Effector CD8-positive, alpha-beta T cell (primary cell): Measurements from ENCODE around the gene GBGT1.
"Not testable (repeated sequence)": the region's sequence is repeated elsewhere in the genome, so short reads cannot be mapped to it uniquely, and the experiment has no call there.

Experiments
- DNase-seq: peaks from one replicate; lab custom pipeline; 2025; lab: John Stamatoyannopoulos, UW

Gene GBGT1

GRCh38 chr9:133195029-133195428, 31.3 kb upstream of the GBGT1 start:
- DNase-seq = no peak

- no peak for DNase-seq
These were observed 30.9 kb upstream of the GBGT1 start for GRCh38 chr9:133194597-133194996.

- no peak for DNase-seq
These were observed 28.3 kb upstream of the GBGT1 start for GRCh38 chr9:133191989-133192388.

GRCh38 chr9:133189826-133190225, 26.1 kb upstream of the GBGT1 start:
- DNase-seq = no peak

GRCh38 chr9:133188843-133189180, 25.1 kb upstream of the GBGT1 start:
- no peak for DNase-seq

GRCh38 chr9:133188006-133188842, 24.5 kb upstream of the GBGT1 start:
- no peak for DNase-seq

GRCh38 chr9:133187561-133188005, 23.9 kb upstream of the GBGT1 start:
- DNase-seq = no peak

GRCh38 chr9:133186736-133187135, 23.0 kb upstream of the GBGT1 start:
- DNase-seq = no peak

- DNase-seq = no peak
These were observed 21.3 kb upstream of the GBGT1 start for GRCh38 chr9:133184971-133185370.

GRCh38 chr9:133182151-133182550, 18.4 kb upstream of the GBGT1 start:
- DNase-seq = no peak

- DNase-seq = no peak
These were observed 17.8 kb upstream of the GBGT1 start for GRCh38 chr9:133181561-133181960.

- DNase-seq = no peak
These were observed 17.2 kb upstream of the GBGT1 start for GRCh38 chr9:133180953-133181352.

- DNase-seq = no peak
These were observed 9.3 kb upstream of the GBGT1 start for GRCh38 chr9:133173056-133173455.

GRCh38 chr9:133171161-133171961, 7.6 kb upstream of the GBGT1 start:
- DNase-seq = no peak

GRCh38 chr9:133170716-133171115, 7.0 kb upstream of the GBGT1 start:
- DNase-seq = no peak

GRCh38 chr9:133169687-133170086, 6.0 kb upstream of the GBGT1 start:
- not testable (repeated sequence) for DNase-seq

- no peak for DNase-seq
These were observed 5.4 kb upstream of the GBGT1 start for GRCh38 chr9:133169102-133169501.

GRCh38 chr9:133168432-133168831, 4.7 kb upstream of the GBGT1 start:
- no peak for DNase-seq

GRCh38 chr9:133167769-133168168, 4.1 kb upstream of the GBGT1 start:
- DNase-seq = no peak

- DNase-seq = no peak
These were observed 3.5 kb upstream of the GBGT1 start for GRCh38 chr9:133167096-133167730.

- no peak for DNase-seq
These were observed 2.7 kb upstream of the GBGT1 start for GRCh38 chr9:133166392-133166791.

GRCh38 chr9:133165452-133165730, 1.7 kb upstream of the GBGT1 start:
- DNase-seq = no peak

- DNase-seq = no peak
These were observed 477 bp upstream of the GBGT1 start for GRCh38 chr9:133164191-133164590.
